PC-9 (cell line): ENCODE measurements around the gene ADPRM. TPM values are rescaled to one million over a fixed set of nuclear protein-coding genes. Genes with fewer than 3 reads are reported as not detected.
"Not testable (repeated sequence)": the region's sequence is repeated elsewhere in the genome, so short reads cannot be mapped to it uniquely, and the experiment has no call there.

Experiments
- BruUV-seq: library from RNA; stranded (reverse); fragments of 400-500 nt; replicated peaks from 2 replicates; lab custom pipeline; 2021; lab: Mats Ljungman, UMichigan
- CTCF ChIA-PET: fragments of 300-600 bp; sonication (Branson Sonifier 250); formaldehyde crosslinking; loops from one replicate; lab custom pipeline; 2022; ENCODE audit warnings: antibody characterized with exemption; lab: Charles Lee
- POLR2A ChIA-PET: fragments of 300-600 bp; sonication (Branson Sonifier 250); formaldehyde crosslinking; loops from one replicate; lab custom pipeline; 2022; ENCODE audit warnings: antibody characterized with exemption; ENCODE audit not compliant: unreplicated experiment; lab: Charles Lee
- DNase-seq, 2 experiments: peaks; one replicate each; pipeline versions ENCODE4 v3.0.0 to v3.0.0-alpha.2; 2015 to 2022; ENCODE audit warnings: mixed read lengths in 1 of 2
- H2AFZ ChIP-seq: fragments of 200-600 bp; sonication (generic); 2 replicates; pipeline ENCODE4 v1.8.1; 2017; ENCODE audit warnings: antibody characterized with exemption
- H3F3A ChIP-seq: fragments of 200-600 bp; sonication (generic); 2 replicates; pipeline ENCODE4 v1.8.1; 2017; ENCODE audit warnings: antibody characterized with exemption, mild to moderate bottlenecking, low read depth; ENCODE audit not compliant: insufficient read depth
- H3K27ac ChIP-seq: fragments of 200-600 bp; sonication (generic); 2 replicates; pipeline ENCODE4 v1.6.1; 2016; ENCODE audit warnings: mixed run types
- H3K27me3 ChIP-seq: fragments of 200-600 bp; sonication (generic); 2 replicates; pipeline ENCODE4 v1.6.1; 2016; ENCODE audit warnings: low read depth, mixed run types; ENCODE audit not compliant: insufficient read depth
- H3K36me3 ChIP-seq: fragments of 200-600 bp; sonication (generic); 2 replicates; pipeline ENCODE4 v1.6.1; 2016; ENCODE audit warnings: low read depth, mixed run types
- H3K4me1 ChIP-seq: fragments of 200-600 bp; sonication (generic); replicated peaks from 2 replicates; pipeline ENCODE4 v1.6.1; 2016; ENCODE audit warnings: mixed run types; ENCODE audit not compliant: insufficient read depth
- H3K4me2 ChIP-seq: fragments of 200-600 bp; sonication (generic); 2 replicates; pipeline ENCODE4 v1.6.1; 2017; ENCODE audit warnings: mixed run types
- H3K4me3 ChIP-seq: fragments of 200-600 bp; sonication (generic); 2 replicates; pipeline ENCODE4 v1.6.1; 2016; ENCODE audit warnings: mixed run types
- H3K79me2 ChIP-seq: fragments of 200-600 bp; sonication (generic); 2 replicates; pipeline ENCODE4 v1.6.1; 2017; ENCODE audit warnings: low read depth, mixed run types
- H3K9me2 ChIP-seq: fragments of 200-600 bp; sonication (generic); 2 replicates; pipeline ENCODE4 v1.8.1; 2017; ENCODE audit warnings: mild to moderate bottlenecking; ENCODE audit not compliant: insufficient read depth
- H3K9me3 ChIP-seq: fragments of 200-600 bp; sonication (generic); 2 replicates; pipeline ENCODE4 v1.8.1; 2016; ENCODE audit warnings: low read depth; ENCODE audit not compliant: insufficient read depth
- H4K20me1 ChIP-seq: fragments of 200-600 bp; sonication (generic); 2 replicates; pipeline ENCODE4 v1.8.1; 2017; ENCODE audit not compliant: insufficient read depth
- CTCF ChIP-seq: fragments of 200-600 bp; sonication (generic); conservative IDR thresholded peaks from 2 replicates; pipeline ENCODE4 v1.6.1; 2017; ENCODE audit warnings: mixed run types, antibody characterized with exemption, mild to moderate bottlenecking, moderate library complexity
- EZH2 ChIP-seq: fragments of 200-600 bp; sonication (generic); IDR thresholded peaks from 2 replicates; pipeline ENCODE4 v1.8.0; 2017; ENCODE audit warnings: antibody characterized with exemption, low read depth
- intact Hi-C: fragments of 100-400 bp; cut with micrococcal nuclease; formaldehyde crosslinking; loops from one replicate; pipeline ENCODE4 v1.10.0; 2022; ENCODE audit not compliant: unreplicated experiment
- total RNA-seq: library from RNA; stranded (reverse); gene quantifications from 2 replicates; pipeline ENCODE4 v1.2.3, GENCODE V29; 2021

ADPRM gene
- total RNA-seq, 1 experiment from 2014 or later: 6.4 TPM

- Histone ChIP-seq H3K4me3 (no peak overlapping the region), H3K9me3 (no peaks in the 10 kb centered on the region), H3K4me2 (no peak overlapping the region), H4K20me1 (no peaks in the 10 kb centered on the region; the same call in 1 of the 2 replicates), H3K4me1 (no peaks in the 10 kb centered on the region), H3K79me2 (no peaks in the 10 kb centered on the region), H3K27me3 (no peaks in the 10 kb centered on the region), H3F3A (no peaks in the 10 kb centered on the region), H3K27ac (no peak overlapping the region), H3K9me2 (no peaks in the 10 kb centered on the region), H2AFZ (no peak overlapping the region), H3K36me3 (peaks cover 3% of the 10 kb centered on the region; the same call in 1 of the 2 replicates)
- CTCF ChIA-PET: no interaction called here
- no peak for DNase-seq
- TF ChIP-seq CTCF: no peak
- no peak for TF ChIP-seq EZH2
- BruUV-seq: no TSS peak
- intact Hi-C loops: no loop called here
- POLR2A ChIA-PET: no interaction called here
These were observed 9.9 kb upstream of the ADPRM start for GRCh38 chr17:10687499-10687898.

- H3K36me3 ChIP-seq, H3K9me3 ChIP-seq, H2AFZ ChIP-seq, H3K4me1 ChIP-seq, H3K27ac ChIP-seq, intact Hi-C loops, H3K27me3 ChIP-seq, H3K9me2 ChIP-seq, DNase-seq, BruUV-seq, H4K20me1 ChIP-seq, H3F3A ChIP-seq: not testable (repeated sequence)
- POLR2A ChIA-PET: interaction anchor here (0.6 to 0.7 kb wide), 4 partner anchors 13 to 1645 kb away, joined by 3 to 11 read pairs (median 7); no protein-coding TSS in a partner anchor
- Histone ChIP-seq H3K4me3 (peak overlapping the region; percentile 90), H3K4me2 (peak overlapping the region; percentile 93), H3K79me2 (peaks cover 25% of the 10 kb centered on the region)
- CTCF ChIA-PET: interaction anchor here (0.7 kb wide), 1 partner anchor 104 kb away, joined by 5 read pairs; no protein-coding TSS in a partner anchor
These were observed 1.5 kb upstream of the ADPRM start for GRCh38 chr17:10695875-10696407.

- DNase-seq: no peak
These were observed 863 bp downstream of the ADPRM start for GRCh38 chr17:10698096-10698818.

More at GRCh38 chr17:10698096-10698818, 863 bp downstream of the ADPRM start:
- CTCF ChIA-PET: no interaction called here
- peaks cover 25% of the 10 kb centered on the region for H3K79me2 ChIP-seq
- BruUV-seq: TSS peak; percentile 41
- H3K4me2 ChIP-seq: peak overlapping the region; percentile 93
- H3K4me3 ChIP-seq: peak overlapping the region; percentile 90
- H3K4me1 ChIP-seq: no peaks in the 10 kb centered on the region
- no peaks in the 10 kb centered on the region for H3K27me3 ChIP-seq
- no peaks in the 10 kb centered on the region for H3K9me3 ChIP-seq
- no peaks in the 10 kb centered on the region for H3K9me2 ChIP-seq
- no peaks in the 10 kb centered on the region for H3F3A ChIP-seq
- POLR2A ChIA-PET: no interaction called here
- H3K36me3 ChIP-seq: no peaks in the 10 kb centered on the region
- TF ChIP-seq CTCF: no peak
- no peak for TF ChIP-seq EZH2
- no peak overlapping the region for H3K27ac ChIP-seq
- H4K20me1 ChIP-seq: no peaks in the 10 kb centered on the region
- intact Hi-C loops: no loop called here
- H2AFZ ChIP-seq: peak overlapping the region; percentile 88
